NCI-H345 treated with DMSO at 0.1 percent for 48 hours (cell line): ENCODE measurements around the gene SLIT3.
"Not testable (repeated sequence)": the region's sequence is repeated elsewhere in the genome, so short reads cannot be mapped to it uniquely, and the experiment has no call there.

Source experiments
- DNase-seq: peaks from one replicate; lab custom pipeline; 2025; ENCODE audit not compliant: unreplicated experiment; lab: John Stamatoyannopoulos, UW

Gene SLIT3

GRCh38 chr5:168637793-168638192, 663.1 kb downstream of the SLIT3 start:
- DNase-seq = no peak

GRCh38 chr5:168637281-168637680, 663.7 kb downstream of the SLIT3 start:
- no peak for DNase-seq

GRCh38 chr5:168630958-168631357, 670.0 kb downstream of the SLIT3 start:
- DNase-seq = not testable (repeated sequence)

GRCh38 chr5:168624850-168625364, 676.0 kb downstream of the SLIT3 start:
- DNase-seq = no peak

- DNase-seq = no peak
These were observed 680.1 kb downstream of the SLIT3 start for GRCh38 chr5:168620807-168621206.

GRCh38 chr5:168614661-168615060, 686.3 kb downstream of the SLIT3 start:
- DNase-seq = no peak

- no peak for DNase-seq
These were observed 686.9 kb downstream of the SLIT3 start for GRCh38 chr5:168613996-168614395.

- no peak for DNase-seq
These were observed 687.5 kb downstream of the SLIT3 start for GRCh38 chr5:168613396-168613795.

GRCh38 chr5:168612996-168613395, 687.9 kb downstream of the SLIT3 start:
- no peak for DNase-seq

- DNase-seq = no peak
These were observed 688.8 kb downstream of the SLIT3 start for GRCh38 chr5:168612123-168612522.
